GM18519 (cell line): Measurements from ENCODE around the gene ATP2C2.

Experiments
- ATAC-seq: cut with Tn5 transposase; IDR thresholded peaks from one replicate; pipeline ENCODE4 v1.9.1; 2021; ENCODE audit warnings: mild to moderate bottlenecking, moderate library complexity; ENCODE audit not compliant: unreplicated experiment, low FRiP score

Gene ATP2C2

GRCh38 chr16:84463221-84463620 is 94.9 kb downstream of the ATP2C2 start:
- no peak for ATAC-seq

GRCh38 chr16:84464116-84464515 is 95.8 kb downstream of the ATP2C2 start:
- no peak for ATAC-seq

- no peak for ATAC-seq
These were observed 96.8 kb downstream of the ATP2C2 start for GRCh38 chr16:84465154-84465553.

- ATAC-seq = no peak
These were observed 98.4 kb downstream of the ATP2C2 start for GRCh38 chr16:84466692-84467091.

GRCh38 chr16:84467256-84467655 is 98.9 kb downstream of the ATP2C2 start:
- ATAC-seq = no peak

- no peak for ATAC-seq
These were observed 99.4 kb downstream of the ATP2C2 start for GRCh38 chr16:84467709-84468108.

- ATAC-seq = no peak
These were observed 103.0 kb downstream of the ATP2C2 start for GRCh38 chr16:84471316-84471715.

- no peak for ATAC-seq
These were observed 103.6 kb downstream of the ATP2C2 start for GRCh38 chr16:84471966-84472365.

GRCh38 chr16:84475643-84476240 is 107.4 kb downstream of the ATP2C2 start:
- ATAC-seq = no peak

GRCh38 chr16:84476401-84476800 is 108.1 kb downstream of the ATP2C2 start:
- ATAC-seq = no peak

GRCh38 chr16:84477661-84478060 is 109.3 kb downstream of the ATP2C2 start:
- ATAC-seq = no peak

GRCh38 chr16:84478172-84478947 is 110.0 kb downstream of the ATP2C2 start:
- no peak for ATAC-seq

GRCh38 chr16:84479716-84480450 is 111.5 kb downstream of the ATP2C2 start:
- no peak for ATAC-seq

GRCh38 chr16:84481051-84481735 is 112.9 kb downstream of the ATP2C2 start:
- ATAC-seq = no peak

GRCh38 chr16:84482001-84482891 is 113.9 kb downstream of the ATP2C2 start:
- ATAC-seq = no peak

GRCh38 chr16:84482951-84483881 is 114.9 kb downstream of the ATP2C2 start:
- ATAC-seq = no peak

GRCh38 chr16:84483882-84484565 is 115.7 kb downstream of the ATP2C2 start:
- ATAC-seq = no peak

GRCh38 chr16:84484579-84485254 is 116.4 kb downstream of the ATP2C2 start:
- no peak for ATAC-seq
